WTC11 (cell line): ENCODE results near the gene OS9. TPM values are rescaled to one million over a fixed set of nuclear protein-coding genes. Genes with fewer than 3 reads are reported as not detected.

ENCODE experiments used
- ATAC-seq: fragments of 200-7000 bp; cut with Tn5 transposase; 2 replicates; pipeline ENCODE4 v1.10.0; 2021; ENCODE audit warnings: mild to moderate bottlenecking, moderate library complexity
- CTCF ChIA-PET: fragments of 300-600 bp; sonication (Branson Sonifier 250); formaldehyde crosslinking; loops from one replicate; lab custom pipeline; 2021; ENCODE audit warnings: antibody characterized with exemption; lab: Charles Lee
- POLR2A ChIA-PET: fragments of 350-600 bp; sonication (Branson Sonifier 250); formaldehyde crosslinking; loops from one replicate; lab custom pipeline; 2021; ENCODE audit warnings: antibody characterized with exemption; lab: Charles Lee
- DNase-seq: peaks from one replicate; pipeline ENCODE4 v3.0.0; 2021; ENCODE audit warnings: low spot score
- H3K27ac Mint-ChIP-seq: 2 replicates; pipeline ENCODE4 v1.8.0; 2021; ENCODE audit warnings: mixed read lengths
- H3K27me3 Mint-ChIP-seq: 2 replicates; pipeline ENCODE4 v1.8.0; 2021; ENCODE audit warnings: low read depth, mild to moderate bottlenecking, moderate library complexity, mixed read lengths
- H3K36me3 Mint-ChIP-seq: 2 replicates; pipeline ENCODE4 v1.8.0; 2021; ENCODE audit warnings: mixed read lengths
- H3K4me1 Mint-ChIP-seq: 2 replicates; pipeline ENCODE4 v1.8.0; 2022; ENCODE audit warnings: mixed read lengths
- H3K4me3 Mint-ChIP-seq: 2 replicates; pipeline ENCODE4 v1.8.0; 2021; ENCODE audit warnings: mild to moderate bottlenecking, moderate library complexity, mixed read lengths
- H3K9me3 Mint-ChIP-seq: 2 replicates; pipeline ENCODE4 v1.8.0; 2021; ENCODE audit warnings: mixed read lengths
- CTCF ChIP-seq: fragments of 200-600 bp; IDR thresholded peaks from 2 replicates; pipeline ENCODE4 v1.8.0; 2022; ENCODE audit warnings: antibody characterized with exemption
- EMX1 ChIP-seq: fragments of 250-450 bp; sonication (Bioruptor Pico); IDR thresholded peaks from 2 replicates; pipeline ENCODE4 v1.8.0; 2021; ENCODE audit warnings: mild to moderate bottlenecking
- HMGXB4 ChIP-seq: sonication (generic); formaldehyde crosslinking; IDR thresholded peaks from 2 replicates; pipeline ENCODE4 v1.8.1; 2023; ENCODE audit warnings: mild to moderate bottlenecking, moderate library complexity, missing genetic modification reagents
- IRF1 ChIP-seq: sonication (generic); formaldehyde crosslinking; IDR thresholded peaks from 2 replicates; pipeline ENCODE4 v1.8.0; 2023; ENCODE audit warnings: missing genetic modification reagents
- KAT7 ChIP-seq: sonication (generic); formaldehyde crosslinking; IDR thresholded peaks from 2 replicates; pipeline ENCODE4 v1.8.1; 2023; ENCODE audit warnings: missing genetic modification reagents, mild to moderate bottlenecking, borderline replicate concordance
- MYBL2 ChIP-seq: sonication (generic); formaldehyde crosslinking; IDR thresholded peaks from 2 replicates; pipeline ENCODE4 v1.8.1; 2023; ENCODE audit warnings: mild to moderate bottlenecking, moderate library complexity, missing genetic modification reagents
- NR2C2 ChIP-seq: sonication (generic); formaldehyde crosslinking; IDR thresholded peaks from 2 replicates; pipeline ENCODE4 v1.8.0; 2022; ENCODE audit warnings: mild to moderate bottlenecking, missing genetic modification reagents
- NR3C1 ChIP-seq: sonication (generic); formaldehyde crosslinking; conservative IDR thresholded peaks from 2 replicates; pipeline ENCODE4 v1.8.1; 2023; ENCODE audit warnings: low read depth, mild to moderate bottlenecking, missing genetic modification reagents
- SMAD3 ChIP-seq: sonication (generic); formaldehyde crosslinking; IDR thresholded peaks from 2 replicates; pipeline ENCODE4 v1.8.0; 2022; ENCODE audit warnings: missing genetic modification reagents, mild to moderate bottlenecking, borderline replicate concordance
- SMAD4 ChIP-seq: sonication (generic); formaldehyde crosslinking; IDR thresholded peaks from 2 replicates; pipeline ENCODE4 v1.8.0; 2022; ENCODE audit warnings: mild to moderate bottlenecking, missing genetic modification reagents
- TP53 ChIP-seq: sonication (generic); formaldehyde crosslinking; IDR thresholded peaks from 2 replicates; pipeline ENCODE4 v1.8.1; 2023; ENCODE audit warnings: mild to moderate bottlenecking, missing genetic modification reagents
- ZNF232 ChIP-seq: sonication (generic); formaldehyde crosslinking; IDR thresholded peaks from 2 replicates; pipeline ENCODE4 v1.8.0; 2022; ENCODE audit warnings: mild to moderate bottlenecking, missing genetic modification reagents
- ZNF317 ChIP-seq: sonication (generic); formaldehyde crosslinking; IDR thresholded peaks from 2 replicates; pipeline ENCODE4 v1.8.1; 2023; ENCODE audit warnings: low read depth, mild to moderate bottlenecking, moderate library complexity, missing genetic modification reagents, borderline replicate concordance
- ZNF416 ChIP-seq: fragments of 250-450 bp; sonication (Bioruptor Pico); IDR thresholded peaks from 2 replicates; pipeline ENCODE4 v1.9.0; 2021; ENCODE audit warnings: mild to moderate bottlenecking, inconsistent platforms
- total RNA-seq: library from RNA; stranded (reverse); gene quantifications from 3 replicates; pipeline ENCODE4 v1.2.3, GENCODE V29; 2021
- TF ChIP-seq, protein P1 (sequence below): sonication (generic); formaldehyde crosslinking; IDR thresholded peaks from 2 replicates; pipeline ENCODE4 v1.8.0; 2023; ENCODE audit warnings: missing genetic modification reagents, mild to moderate bottlenecking, borderline replicate concordance
- TF ChIP-seq, protein P2 (sequence below): sonication (generic); formaldehyde crosslinking; IDR thresholded peaks from 2 replicates; pipeline ENCODE4 v1.8.0; 2022; ENCODE audit warnings: missing genetic modification reagents
- TF ChIP-seq, protein P3 (sequence below): fragments of 250-450 bp; sonication (Bioruptor Pico); IDR thresholded peaks from 2 replicates; pipeline ENCODE4 v1.9.0; 2021; ENCODE audit warnings: mild to moderate bottlenecking
- TF ChIP-seq, protein P4 (sequence below): sonication (generic); formaldehyde crosslinking; IDR thresholded peaks from 2 replicates; pipeline ENCODE4 v1.8.1; 2022; ENCODE audit warnings: missing genetic modification reagents, borderline replicate concordance

Gene OS9
- total RNA-seq, 1 experiment from 2014 or later, result 77.5 TPM

DNA sequence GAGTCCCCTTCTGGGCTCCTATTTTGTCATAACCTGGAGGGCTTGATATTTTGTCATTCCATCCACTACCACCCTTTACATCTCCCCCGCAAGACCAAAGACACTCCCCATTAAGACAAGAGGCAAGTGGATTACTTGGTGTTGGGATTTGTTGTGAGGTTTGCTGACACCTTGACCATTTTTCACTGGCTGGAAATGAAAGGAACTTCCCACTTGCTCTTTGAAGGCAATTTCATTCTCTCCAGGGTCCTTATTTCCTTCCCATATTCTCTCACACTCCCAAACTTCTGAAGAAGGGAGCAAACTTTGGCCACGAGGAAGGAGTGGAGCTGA is 29.7 kb downstream of the OS9 start:
- H3K36me3 Mint-ChIP-seq, result peaks cover 9% of the 10 kb centered on the region
- peaks cover 60% of the 10 kb centered on the region for H3K27me3 Mint-ChIP-seq
- CTCF ChIA-PET, result interaction anchor here (0.6 to 5.8 kb wide), 4 partner anchors 12 to 140 kb away, joined by 3 to 146 read pairs (median 4); partner anchors contain the start of genes AGAP2 and B4GALNT1
- peaks cover 15% of the 10 kb centered on the region for H3K4me1 Mint-ChIP-seq
- no peaks in the 10 kb centered on the region for H3K9me3 Mint-ChIP-seq
- DNase-seq (no peak), ATAC-seq (no peak)
- no peak overlapping the region for H3K27ac Mint-ChIP-seq
- no peak overlapping the region for H3K4me3 Mint-ChIP-seq
- no peak for TF ChIP-seq IRF1
- TF ChIP-seq ZNF416 (CRISPR knock-in tag), result no peak
- no peak for TF ChIP-seq NR3C1 (CRISPR knock-in tag)
- no peak for TF ChIP-seq ZNF232
- no peak for TF ChIP-seq TP53 (CRISPR knock-in tag)
- TF ChIP-seq ZNF317 (CRISPR knock-in tag), result no peak
- TF ChIP-seq, protein P1, sequence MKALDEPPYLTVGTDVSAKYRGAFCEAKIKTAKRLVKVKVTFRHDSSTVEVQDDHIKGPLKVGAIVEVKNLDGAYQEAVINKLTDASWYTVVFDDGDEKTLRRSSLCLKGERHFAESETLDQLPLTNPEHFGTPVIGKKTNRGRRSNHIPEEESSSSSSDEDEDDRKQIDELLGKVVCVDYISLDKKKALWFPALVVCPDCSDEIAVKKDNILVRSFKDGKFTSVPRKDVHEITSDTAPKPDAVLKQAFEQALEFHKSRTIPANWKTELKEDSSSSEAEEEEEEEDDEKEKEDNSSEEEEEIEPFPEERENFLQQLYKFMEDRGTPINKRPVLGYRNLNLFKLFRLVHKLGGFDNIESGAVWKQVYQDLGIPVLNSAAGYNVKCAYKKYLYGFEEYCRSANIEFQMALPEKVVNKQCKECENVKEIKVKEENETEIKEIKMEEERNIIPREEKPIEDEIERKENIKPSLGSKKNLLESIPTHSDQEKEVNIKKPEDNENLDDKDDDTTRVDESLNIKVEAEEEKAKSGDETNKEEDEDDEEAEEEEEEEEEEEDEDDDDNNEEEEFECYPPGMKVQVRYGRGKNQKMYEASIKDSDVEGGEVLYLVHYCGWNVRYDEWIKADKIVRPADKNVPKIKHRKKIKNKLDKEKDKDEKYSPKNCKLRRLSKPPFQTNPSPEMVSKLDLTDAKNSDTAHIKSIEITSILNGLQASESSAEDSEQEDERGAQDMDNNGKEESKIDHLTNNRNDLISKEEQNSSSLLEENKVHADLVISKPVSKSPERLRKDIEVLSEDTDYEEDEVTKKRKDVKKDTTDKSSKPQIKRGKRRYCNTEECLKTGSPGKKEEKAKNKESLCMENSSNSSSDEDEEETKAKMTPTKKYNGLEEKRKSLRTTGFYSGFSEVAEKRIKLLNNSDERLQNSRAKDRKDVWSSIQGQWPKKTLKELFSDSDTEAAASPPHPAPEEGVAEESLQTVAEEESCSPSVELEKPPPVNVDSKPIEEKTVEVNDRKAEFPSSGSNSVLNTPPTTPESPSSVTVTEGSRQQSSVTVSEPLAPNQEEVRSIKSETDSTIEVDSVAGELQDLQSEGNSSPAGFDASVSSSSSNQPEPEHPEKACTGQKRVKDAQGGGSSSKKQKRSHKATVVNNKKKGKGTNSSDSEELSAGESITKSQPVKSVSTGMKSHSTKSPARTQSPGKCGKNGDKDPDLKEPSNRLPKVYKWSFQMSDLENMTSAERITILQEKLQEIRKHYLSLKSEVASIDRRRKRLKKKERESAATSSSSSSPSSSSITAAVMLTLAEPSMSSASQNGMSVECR (CRISPR knock-in tag), result no peak
- TF ChIP-seq, protein P2, sequence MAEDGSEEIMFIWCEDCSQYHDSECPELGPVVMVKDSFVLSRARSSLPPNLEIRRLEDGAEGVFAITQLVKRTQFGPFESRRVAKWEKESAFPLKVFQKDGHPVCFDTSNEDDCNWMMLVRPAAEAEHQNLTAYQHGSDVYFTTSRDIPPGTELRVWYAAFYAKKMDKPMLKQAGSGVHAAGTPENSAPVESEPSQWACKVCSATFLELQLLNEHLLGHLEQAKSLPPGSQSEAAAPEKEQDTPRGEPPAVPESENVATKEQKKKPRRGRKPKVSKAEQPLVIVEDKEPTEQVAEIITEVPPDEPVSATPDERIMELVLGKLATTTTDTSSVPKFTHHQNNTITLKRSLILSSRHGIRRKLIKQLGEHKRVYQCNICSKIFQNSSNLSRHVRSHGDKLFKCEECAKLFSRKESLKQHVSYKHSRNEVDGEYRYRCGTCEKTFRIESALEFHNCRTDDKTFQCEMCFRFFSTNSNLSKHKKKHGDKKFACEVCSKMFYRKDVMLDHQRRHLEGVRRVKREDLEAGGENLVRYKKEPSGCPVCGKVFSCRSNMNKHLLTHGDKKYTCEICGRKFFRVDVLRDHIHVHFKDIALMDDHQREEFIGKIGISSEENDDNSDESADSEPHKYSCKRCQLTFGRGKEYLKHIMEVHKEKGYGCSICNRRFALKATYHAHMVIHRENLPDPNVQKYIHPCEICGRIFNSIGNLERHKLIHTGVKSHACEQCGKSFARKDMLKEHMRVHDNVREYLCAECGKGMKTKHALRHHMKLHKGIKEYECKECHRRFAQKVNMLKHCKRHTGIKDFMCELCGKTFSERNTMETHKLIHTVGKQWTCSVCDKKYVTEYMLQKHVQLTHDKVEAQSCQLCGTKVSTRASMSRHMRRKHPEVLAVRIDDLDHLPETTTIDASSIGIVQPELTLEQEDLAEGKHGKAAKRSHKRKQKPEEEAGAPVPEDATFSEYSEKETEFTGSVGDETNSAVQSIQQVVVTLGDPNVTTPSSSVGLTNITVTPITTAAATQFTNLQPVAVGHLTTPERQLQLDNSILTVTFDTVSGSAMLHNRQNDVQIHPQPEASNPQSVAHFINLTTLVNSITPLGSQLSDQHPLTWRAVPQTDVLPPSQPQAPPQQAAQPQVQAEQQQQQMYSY (CRISPR knock-in tag), result no peak
- TF ChIP-seq KAT7 (CRISPR knock-in tag), result no peak
- no peak for TF ChIP-seq SMAD3 (CRISPR knock-in tag)
- no peak for TF ChIP-seq HMGXB4 (CRISPR knock-in tag)
- TF ChIP-seq EMX1 (CRISPR knock-in tag), result no peak
- POLR2A ChIA-PET, result no interaction called here

DNA sequence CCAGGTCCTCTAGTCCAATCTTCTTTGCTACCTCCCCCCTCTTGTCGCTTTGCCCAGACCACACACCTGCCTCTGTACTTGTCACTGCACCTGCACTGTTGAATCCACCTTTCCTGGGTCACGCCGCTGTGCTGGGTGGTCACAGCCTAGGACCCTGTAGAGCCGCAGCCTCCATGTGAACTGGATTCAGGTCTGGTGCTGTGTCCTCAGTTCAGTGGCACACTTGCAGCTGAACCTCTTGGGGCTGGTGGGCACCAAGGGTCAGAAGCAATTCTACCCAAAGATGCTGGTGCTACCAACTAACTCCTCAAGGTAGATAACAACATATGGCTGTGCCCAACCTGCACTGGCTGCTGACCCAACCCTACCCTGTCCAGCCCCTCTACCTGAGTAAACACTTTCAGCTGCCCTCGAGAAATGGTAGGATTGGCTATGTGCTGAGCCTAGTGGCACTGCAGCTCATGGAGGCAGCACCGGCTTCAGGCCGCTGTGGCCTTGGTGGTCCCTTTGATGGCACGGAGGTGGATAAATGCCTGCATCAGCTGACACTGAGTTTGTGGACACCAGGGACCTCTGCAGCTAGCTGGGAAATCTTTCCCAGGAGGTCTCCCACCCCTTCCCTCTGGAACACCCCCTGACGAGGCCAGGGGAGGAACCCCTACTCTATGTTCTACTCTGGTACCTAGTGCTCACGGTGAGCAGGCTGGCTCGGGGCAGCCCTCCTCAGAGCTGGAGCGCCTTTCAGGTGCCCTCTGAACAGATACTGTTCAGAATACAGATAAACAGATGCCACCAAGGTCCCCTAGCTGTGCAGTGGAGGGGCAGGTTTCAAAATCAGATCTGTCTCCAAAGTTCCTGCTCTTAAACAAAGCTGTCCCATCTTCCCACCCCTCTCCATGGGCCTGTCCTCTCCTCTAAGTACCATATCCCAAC is 30.3 kb downstream of the OS9 start:
- H3K27me3 Mint-ChIP-seq, result peaks cover 67% of the 10 kb centered on the region
- TF ChIP-seq CTCF (no peak), SMAD4 (CRISPR knock-in tag) (no peak), MYBL2 (no peak), NR2C2 (CRISPR knock-in tag) (no peak), IRF1 (no peak)
- TF ChIP-seq, protein P3, sequence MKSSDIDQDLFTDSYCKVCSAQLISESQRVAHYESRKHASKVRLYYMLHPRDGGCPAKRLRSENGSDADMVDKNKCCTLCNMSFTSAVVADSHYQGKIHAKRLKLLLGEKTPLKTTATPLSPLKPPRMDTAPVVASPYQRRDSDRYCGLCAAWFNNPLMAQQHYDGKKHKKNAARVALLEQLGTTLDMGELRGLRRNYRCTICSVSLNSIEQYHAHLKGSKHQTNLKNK, result no peak
- TF ChIP-seq, protein P4, sequence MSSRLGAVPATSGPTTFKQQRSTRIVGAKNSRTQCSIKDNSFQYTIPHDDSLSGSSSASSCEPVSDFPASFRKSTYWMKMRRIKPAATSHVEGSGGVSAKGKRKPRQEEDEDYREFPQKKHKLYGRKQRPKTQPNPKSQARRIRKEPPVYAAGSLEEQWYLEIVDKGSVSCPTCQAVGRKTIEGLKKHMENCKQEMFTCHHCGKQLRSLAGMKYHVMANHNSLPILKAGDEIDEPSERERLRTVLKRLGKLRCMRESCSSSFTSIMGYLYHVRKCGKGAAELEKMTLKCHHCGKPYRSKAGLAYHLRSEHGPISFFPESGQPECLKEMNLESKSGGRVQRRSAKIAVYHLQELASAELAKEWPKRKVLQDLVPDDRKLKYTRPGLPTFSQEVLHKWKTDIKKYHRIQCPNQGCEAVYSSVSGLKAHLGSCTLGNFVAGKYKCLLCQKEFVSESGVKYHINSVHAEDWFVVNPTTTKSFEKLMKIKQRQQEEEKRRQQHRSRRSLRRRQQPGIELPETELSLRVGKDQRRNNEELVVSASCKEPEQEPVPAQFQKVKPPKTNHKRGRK (CRISPR knock-in tag), result no peak

More for the DNA sequence above, 30.3 kb downstream of the OS9 start:
- no peaks in the 10 kb centered on the region for H3K9me3 Mint-ChIP-seq
- no peak overlapping the region for H3K27ac Mint-ChIP-seq
- peaks cover 5% of the 10 kb centered on the region for H3K36me3 Mint-ChIP-seq
- peaks cover 15% of the 10 kb centered on the region for H3K4me1 Mint-ChIP-seq
- ATAC-seq, result no peak
- no peak for DNase-seq
- ChIA-PET CTCF (interaction anchor here (0.6 to 5.8 kb wide), 4 partner anchors 12 to 97 kb away, joined by 3 to 146 read pairs (median 5); partner anchors contain the start of genes AGAP2, B4GALNT1 and OS9), POLR2A (no interaction called here)
- H3K4me3 Mint-ChIP-seq, result no peak overlapping the region
